GM23338 (cell line): ENCODE results near the gene FGGY. TPM values are rescaled to one million over a fixed set of nuclear protein-coding genes. Genes with fewer than 3 reads are reported as not detected.

ENCODE experiments used
- ATAC-seq: fragments of 200-7000 bp; cut with Tn5 transposase; 3 replicates; pipeline ENCODE4 v1.9.1; 2020
- DNase-seq: peaks from one replicate; pipeline ENCODE4 v3.0.0-alpha.2; 2015; ENCODE audit warnings: low spot score
- H2AFZ ChIP-seq: fragments of 200-600 bp; sonication (generic); 2 replicates; pipeline ENCODE4 v1.8.0; 2016; ENCODE audit warnings: antibody characterized with exemption, mild to moderate bottlenecking, moderate library complexity
- H3F3A ChIP-seq: fragments of 200-600 bp; sonication (generic); replicated peaks from 2 replicates; pipeline ENCODE4 v1.8.0; 2017; ENCODE audit warnings: antibody characterized with exemption, mixed run types, low read depth
- H3K27ac ChIP-seq: fragments of 200-600 bp; sonication (generic); 2 replicates; pipeline ENCODE4 v1.6.1; 2016; ENCODE audit warnings: low read depth
- H3K27me3 ChIP-seq: fragments of 200-600 bp; sonication (generic); 2 replicates; pipeline ENCODE4 v1.8.0; 2016; ENCODE audit warnings: mild to moderate bottlenecking, mixed run types, moderate library complexity; ENCODE audit not compliant: insufficient read depth
- H3K36me3 ChIP-seq: fragments of 200-600 bp; sonication (generic); 2 replicates; pipeline ENCODE4 v1.8.0; 2016; ENCODE audit warnings: mild to moderate bottlenecking; ENCODE audit not compliant: insufficient read depth
- H3K4me1 ChIP-seq: fragments of 200-600 bp; sonication (generic); 2 replicates; pipeline ENCODE4 v1.8.0; 2016; ENCODE audit warnings: mild to moderate bottlenecking, moderate library complexity; ENCODE audit not compliant: insufficient read depth
- H3K4me2 ChIP-seq: fragments of 200-600 bp; sonication (generic); 2 replicates; pipeline ENCODE4 v1.7.1; 2017; ENCODE audit warnings: mixed run types
- H3K4me3 ChIP-seq: fragments of 200-600 bp; sonication (generic); 2 replicates; pipeline ENCODE4 v1.6.1; 2016; ENCODE audit warnings: mixed run types
- H3K79me2 ChIP-seq: fragments of 200-600 bp; sonication (generic); replicated peaks from 2 replicates; pipeline ENCODE4 v1.8.0; 2017; ENCODE audit warnings: mild to moderate bottlenecking; ENCODE audit not compliant: insufficient read depth
- H3K9me2 ChIP-seq: fragments of 200-600 bp; sonication (generic); 2 replicates; pipeline ENCODE4 v1.8.0; 2017; ENCODE audit not compliant: insufficient read depth
- H4K20me1 ChIP-seq: fragments of 200-600 bp; sonication (generic); replicated peaks from 2 replicates; pipeline ENCODE4 v1.8.0; 2017; ENCODE audit warnings: mild to moderate bottlenecking; ENCODE audit not compliant: insufficient read depth
- H3K27ac Mint-ChIP-seq: 2 replicates; pipeline ENCODE4 v1.8.0; 2020; ENCODE audit warnings: inconsistent platforms, mild to moderate bottlenecking, moderate library complexity, mixed read lengths
- H3K27me3 Mint-ChIP-seq: 3 replicates; pipeline ENCODE4 v1.8.0; 2022; ENCODE audit warnings: low read depth, mild to moderate bottlenecking, moderate library complexity, mixed read lengths, inconsistent platforms; ENCODE audit not compliant: insufficient read depth, poor library complexity
- H3K36me3 Mint-ChIP-seq: 3 replicates; pipeline ENCODE4 v1.8.0; 2021; ENCODE audit warnings: low read depth, mild to moderate bottlenecking, inconsistent platforms, moderate library complexity, mixed read lengths
- H3K4me1 Mint-ChIP-seq: 3 replicates; pipeline ENCODE4 v1.8.0; 2020; ENCODE audit warnings: mild to moderate bottlenecking, inconsistent platforms, mixed read lengths
- H3K4me3 Mint-ChIP-seq: 3 replicates; pipeline ENCODE4 v1.8.0; 2021; ENCODE audit warnings: moderate library complexity, mild to moderate bottlenecking, inconsistent platforms, mixed read lengths
- H3K9me3 Mint-ChIP-seq: 3 replicates; pipeline ENCODE4 v1.8.0; 2020; ENCODE audit warnings: moderate library complexity, mild to moderate bottlenecking, inconsistent platforms, mixed read lengths
- NANOG ChIP-seq: IDR thresholded peaks from 2 replicates; pipeline ENCODE4 v1.6.1; 2016; ENCODE audit warnings: antibody characterized with exemption, borderline replicate concordance
- polyA plus RNA-seq: library from polyadenylated mRNA; unstranded; fragments of >200 nt; fragmentation: Nextera tagmentation; extraction: Ambion mirVana; gene quantifications from 2 replicates; pipeline ENCODE4 v1.2.1, GENCODE V29; 2016
- total RNA-seq: library from RNA; depleted of rRNA; stranded (reverse); fragments of >200 nt; shearing (Covaris generic); gene quantifications from 2 replicates; pipeline ENCODE4 v1.2.3, GENCODE V29; 2014
- TF ChIP-seq, protein P1 (sequence below): fragments of 250-450 bp; sonication (Bioruptor Pico); IDR thresholded peaks from 2 replicates; pipeline ENCODE4 v1.5.0; 2020; ENCODE audit warnings: mild to moderate bottlenecking, moderate library complexity
- TF ChIP-seq, protein P2 (sequence below), 2 experiments: fragments of 200-600 bp in 1 of 2; sonication (generic) in 1 of 2; conservative IDR thresholded peaks; 2 replicates each; pipeline versions ENCODE4 v1.5.1 to v1.6.1; 2016 to 2017; ENCODE audit warnings: antibody characterized with exemption in 2 of 2, low read depth in 2 of 2, mild to moderate bottlenecking in 2 of 2, moderate library complexity in 1 of 2
- TF ChIP-seq, protein P3 (sequence below): IDR thresholded peaks from one replicate; pipeline ENCODE4 v1.6.1; 2018; ENCODE audit warnings: antibody characterized with exemption; ENCODE audit not compliant: unreplicated experiment

Gene FGGY
- total and polyA plus RNA-seq, 2 experiments from 2014 or later: 10.9 to 21.4 TPM

DNA sequence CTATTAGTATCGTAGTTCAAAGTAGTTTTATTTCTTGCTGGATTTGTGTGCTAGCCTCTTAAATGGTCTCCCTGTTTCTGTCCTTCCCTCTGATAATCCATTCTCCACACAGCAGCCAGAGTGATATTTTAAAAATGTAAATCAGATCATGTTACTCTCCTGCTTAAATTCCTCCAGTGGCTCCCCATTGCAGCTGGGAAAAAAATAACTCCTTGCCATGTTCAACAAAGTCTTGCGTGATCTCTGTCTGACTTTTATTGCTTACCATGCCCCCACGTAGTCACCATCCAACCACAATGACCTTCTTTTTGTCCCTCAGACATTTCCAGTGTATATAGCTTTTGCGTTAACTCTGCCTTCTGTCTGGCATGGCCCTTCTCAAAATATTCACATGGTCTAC is 178.8 kb downstream of the FGGY start (continued):
- TF ChIP-seq, protein P1, sequence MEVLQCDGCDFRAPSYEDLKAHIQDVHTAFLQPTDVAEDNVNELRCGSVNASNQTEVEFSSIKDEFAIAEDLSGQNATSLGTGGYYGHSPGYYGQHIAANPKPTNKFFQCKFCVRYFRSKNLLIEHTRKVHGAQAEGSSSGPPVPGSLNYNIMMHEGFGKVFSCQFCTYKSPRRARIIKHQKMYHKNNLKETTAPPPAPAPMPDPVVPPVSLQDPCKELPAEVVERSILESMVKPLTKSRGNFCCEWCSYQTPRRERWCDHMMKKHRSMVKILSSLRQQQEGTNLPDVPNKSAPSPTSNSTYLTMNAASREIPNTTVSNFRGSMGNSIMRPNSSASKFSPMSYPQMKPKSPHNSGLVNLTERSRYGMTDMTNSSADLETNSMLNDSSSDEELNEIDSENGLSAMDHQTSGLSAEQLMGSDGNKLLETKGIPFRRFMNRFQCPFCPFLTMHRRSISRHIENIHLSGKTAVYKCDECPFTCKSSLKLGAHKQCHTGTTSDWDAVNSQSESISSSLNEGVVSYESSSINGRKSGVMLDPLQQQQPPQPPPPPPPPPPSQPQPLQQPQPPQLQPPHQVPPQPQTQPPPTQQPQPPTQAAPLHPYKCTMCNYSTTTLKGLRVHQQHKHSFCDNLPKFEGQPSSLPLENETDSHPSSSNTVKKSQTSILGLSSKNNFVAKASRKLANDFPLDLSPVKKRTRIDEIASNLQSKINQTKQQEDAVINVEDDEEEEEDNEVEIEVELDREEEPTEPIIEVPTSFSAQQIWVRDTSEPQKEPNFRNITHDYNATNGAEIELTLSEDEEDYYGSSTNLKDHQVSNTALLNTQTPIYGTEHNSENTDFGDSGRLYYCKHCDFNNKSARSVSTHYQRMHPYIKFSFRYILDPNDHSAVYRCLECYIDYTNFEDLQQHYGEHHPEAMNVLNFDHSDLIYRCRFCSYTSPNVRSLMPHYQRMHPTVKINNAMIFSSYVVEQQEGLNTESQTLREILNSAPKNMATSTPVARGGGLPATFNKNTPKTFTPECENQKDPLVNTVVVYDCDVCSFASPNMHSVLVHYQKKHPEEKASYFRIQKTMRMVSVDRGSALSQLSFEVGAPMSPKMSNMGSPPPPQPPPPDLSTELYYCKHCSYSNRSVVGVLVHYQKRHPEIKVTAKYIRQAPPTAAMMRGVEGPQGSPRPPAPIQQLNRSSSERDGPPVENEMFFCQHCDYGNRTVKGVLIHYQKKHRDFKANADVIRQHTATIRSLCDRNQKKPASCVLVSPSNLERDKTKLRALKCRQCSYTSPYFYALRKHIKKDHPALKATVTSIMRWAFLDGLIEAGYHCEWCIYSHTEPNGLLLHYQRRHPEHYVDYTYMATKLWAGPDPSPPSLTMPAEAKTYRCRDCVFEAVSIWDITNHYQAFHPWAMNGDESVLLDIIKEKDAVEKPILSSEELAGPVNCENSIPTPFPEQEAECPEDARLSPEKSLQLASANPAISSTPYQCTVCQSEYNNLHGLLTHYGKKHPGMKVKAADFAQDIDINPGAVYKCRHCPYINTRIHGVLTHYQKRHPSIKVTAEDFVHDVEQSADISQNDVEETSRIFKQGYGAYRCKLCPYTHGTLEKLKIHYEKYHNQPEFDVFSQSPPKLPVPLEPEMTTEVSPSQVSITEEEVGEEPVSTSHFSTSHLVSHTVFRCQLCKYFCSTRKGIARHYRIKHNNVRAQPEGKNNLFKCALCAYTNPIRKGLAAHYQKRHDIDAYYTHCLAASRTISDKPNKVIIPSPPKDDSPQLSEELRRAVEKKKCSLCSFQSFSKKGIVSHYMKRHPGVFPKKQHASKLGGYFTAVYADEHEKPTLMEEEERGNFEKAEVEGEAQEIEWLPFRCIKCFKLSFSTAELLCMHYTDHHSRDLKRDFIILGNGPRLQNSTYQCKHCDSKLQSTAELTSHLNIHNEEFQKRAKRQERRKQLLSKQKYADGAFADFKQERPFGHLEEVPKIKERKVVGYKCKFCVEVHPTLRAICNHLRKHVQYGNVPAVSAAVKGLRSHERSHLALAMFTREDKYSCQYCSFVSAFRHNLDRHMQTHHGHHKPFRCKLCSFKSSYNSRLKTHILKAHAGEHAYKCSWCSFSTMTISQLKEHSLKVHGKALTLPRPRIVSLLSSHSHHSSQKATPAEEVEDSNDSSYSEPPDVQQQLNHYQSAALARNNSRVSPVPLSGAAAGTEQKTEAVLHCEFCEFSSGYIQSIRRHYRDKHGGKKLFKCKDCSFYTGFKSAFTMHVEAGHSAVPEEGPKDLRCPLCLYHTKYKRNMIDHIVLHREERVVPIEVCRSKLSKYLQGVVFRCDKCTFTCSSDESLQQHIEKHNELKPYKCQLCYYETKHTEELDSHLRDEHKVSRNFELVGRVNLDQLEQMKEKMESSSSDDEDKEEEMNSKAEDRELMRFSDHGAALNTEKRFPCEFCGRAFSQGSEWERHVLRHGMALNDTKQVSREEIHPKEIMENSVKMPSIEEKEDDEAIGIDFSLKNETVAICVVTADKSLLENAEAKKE: no peak
- no peak for TF ChIP-seq NANOG
- TF ChIP-seq, protein P2, sequence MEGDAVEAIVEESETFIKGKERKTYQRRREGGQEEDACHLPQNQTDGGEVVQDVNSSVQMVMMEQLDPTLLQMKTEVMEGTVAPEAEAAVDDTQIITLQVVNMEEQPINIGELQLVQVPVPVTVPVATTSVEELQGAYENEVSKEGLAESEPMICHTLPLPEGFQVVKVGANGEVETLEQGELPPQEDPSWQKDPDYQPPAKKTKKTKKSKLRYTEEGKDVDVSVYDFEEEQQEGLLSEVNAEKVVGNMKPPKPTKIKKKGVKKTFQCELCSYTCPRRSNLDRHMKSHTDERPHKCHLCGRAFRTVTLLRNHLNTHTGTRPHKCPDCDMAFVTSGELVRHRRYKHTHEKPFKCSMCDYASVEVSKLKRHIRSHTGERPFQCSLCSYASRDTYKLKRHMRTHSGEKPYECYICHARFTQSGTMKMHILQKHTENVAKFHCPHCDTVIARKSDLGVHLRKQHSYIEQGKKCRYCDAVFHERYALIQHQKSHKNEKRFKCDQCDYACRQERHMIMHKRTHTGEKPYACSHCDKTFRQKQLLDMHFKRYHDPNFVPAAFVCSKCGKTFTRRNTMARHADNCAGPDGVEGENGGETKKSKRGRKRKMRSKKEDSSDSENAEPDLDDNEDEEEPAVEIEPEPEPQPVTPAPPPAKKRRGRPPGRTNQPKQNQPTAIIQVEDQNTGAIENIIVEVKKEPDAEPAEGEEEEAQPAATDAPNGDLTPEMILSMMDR (conservative IDR thresholded peaks at IDR 0.05; ENCODE audit: low read depth in 2 of 2): no peak

DNA sequence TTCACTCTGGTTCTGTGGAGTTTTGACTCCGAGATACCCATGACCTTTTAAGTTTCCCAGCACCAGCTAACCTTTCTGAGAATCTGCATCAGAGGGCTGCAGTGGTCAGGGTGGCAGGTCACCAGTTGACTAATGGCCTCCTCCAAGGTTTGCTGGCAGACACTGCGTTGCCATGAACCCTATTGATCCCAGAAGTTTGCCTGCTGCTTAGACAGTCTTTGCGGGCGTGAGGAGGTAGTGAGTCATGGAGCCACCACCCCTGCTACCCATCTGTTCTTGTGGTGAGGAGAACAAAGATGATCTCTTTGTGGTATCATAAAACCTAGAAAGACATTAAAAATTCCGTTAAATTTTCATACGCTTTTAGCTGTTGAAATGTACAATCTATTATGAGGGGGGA is 180.4 kb downstream of the FGGY start:
- Histone ChIP-seq H4K20me1 (no peaks in the 10 kb centered on the region), H3F3A (no peaks in the 10 kb centered on the region), H3K4me1 (no peaks in the 10 kb centered on the region), H3K79me2 (no peaks in the 10 kb centered on the region), H3K4me3 (no peak overlapping the region), H3K27ac (no peak overlapping the region), H3K27me3 (no peaks in the 10 kb centered on the region), H3K9me2 (peaks cover 11% of the 10 kb centered on the region; the same call in 1 of the 2 replicates), H3K36me3 (no peaks in the 10 kb centered on the region), H3K4me2 (no peak overlapping the region), H2AFZ (no peak overlapping the region)
- no peak for ATAC-seq
- Mint-ChIP-seq H3K36me3 (peaks cover 9% of the 10 kb centered on the region; the same call in 2 of the 3 replicates), H3K9me3 (peaks cover 5% of the 10 kb centered on the region; the same call in 2 of the 3 replicates), H3K4me1 (no peaks in the 10 kb centered on the region), H3K27ac (no peak overlapping the region), H3K27me3 (peaks cover 3% of the 10 kb centered on the region), H3K4me3 (no peak overlapping the region)
- DNase-seq: no peak
- TF ChIP-seq, protein P3, sequence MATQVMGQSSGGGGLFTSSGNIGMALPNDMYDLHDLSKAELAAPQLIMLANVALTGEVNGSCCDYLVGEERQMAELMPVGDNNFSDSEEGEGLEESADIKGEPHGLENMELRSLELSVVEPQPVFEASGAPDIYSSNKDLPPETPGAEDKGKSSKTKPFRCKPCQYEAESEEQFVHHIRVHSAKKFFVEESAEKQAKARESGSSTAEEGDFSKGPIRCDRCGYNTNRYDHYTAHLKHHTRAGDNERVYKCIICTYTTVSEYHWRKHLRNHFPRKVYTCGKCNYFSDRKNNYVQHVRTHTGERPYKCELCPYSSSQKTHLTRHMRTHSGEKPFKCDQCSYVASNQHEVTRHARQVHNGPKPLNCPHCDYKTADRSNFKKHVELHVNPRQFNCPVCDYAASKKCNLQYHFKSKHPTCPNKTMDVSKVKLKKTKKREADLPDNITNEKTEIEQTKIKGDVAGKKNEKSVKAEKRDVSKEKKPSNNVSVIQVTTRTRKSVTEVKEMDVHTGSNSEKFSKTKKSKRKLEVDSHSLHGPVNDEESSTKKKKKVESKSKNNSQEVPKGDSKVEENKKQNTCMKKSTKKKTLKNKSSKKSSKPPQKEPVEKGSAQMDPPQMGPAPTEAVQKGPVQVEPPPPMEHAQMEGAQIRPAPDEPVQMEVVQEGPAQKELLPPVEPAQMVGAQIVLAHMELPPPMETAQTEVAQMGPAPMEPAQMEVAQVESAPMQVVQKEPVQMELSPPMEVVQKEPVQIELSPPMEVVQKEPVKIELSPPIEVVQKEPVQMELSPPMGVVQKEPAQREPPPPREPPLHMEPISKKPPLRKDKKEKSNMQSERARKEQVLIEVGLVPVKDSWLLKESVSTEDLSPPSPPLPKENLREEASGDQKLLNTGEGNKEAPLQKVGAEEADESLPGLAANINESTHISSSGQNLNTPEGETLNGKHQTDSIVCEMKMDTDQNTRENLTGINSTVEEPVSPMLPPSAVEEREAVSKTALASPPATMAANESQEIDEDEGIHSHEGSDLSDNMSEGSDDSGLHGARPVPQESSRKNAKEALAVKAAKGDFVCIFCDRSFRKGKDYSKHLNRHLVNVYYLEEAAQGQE: no peak
